NK-92 treated with Interleukin-12 subunit alpha and Interleukin-12 subunit beta, amount 100 ng/mL, for 24 hours (cell line): ENCODE measurements around the gene ARHGEF33.
"Not testable (repeated sequence)": the region's sequence is repeated elsewhere in the genome, so short reads cannot be mapped to it uniquely, and the experiment has no call there.

Experiments
- DNase-seq: peaks from one replicate; lab custom pipeline; 2025; lab: John Stamatoyannopoulos, UW

Gene ARHGEF33

DNA sequence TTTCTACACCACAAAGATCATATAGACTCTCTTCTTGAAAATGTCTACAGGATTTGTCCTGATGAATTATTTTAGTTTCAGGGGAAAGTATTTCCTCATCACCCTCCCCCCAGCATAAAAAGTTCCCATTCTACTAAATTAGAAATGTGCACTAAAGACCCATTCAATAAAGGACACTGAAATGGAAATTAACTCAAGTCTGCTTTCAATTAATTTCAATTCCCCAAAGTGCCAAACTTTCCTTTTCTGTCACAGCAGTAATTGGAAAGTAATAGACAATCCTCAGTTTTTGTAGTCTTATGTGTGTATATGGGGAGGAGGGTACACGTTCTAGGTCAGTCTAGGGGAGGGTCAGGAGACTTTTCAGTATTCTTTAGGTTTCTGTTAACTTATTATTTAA lies 21.5 kb downstream of the ARHGEF33 start:
- no peak for DNase-seq

DNA sequence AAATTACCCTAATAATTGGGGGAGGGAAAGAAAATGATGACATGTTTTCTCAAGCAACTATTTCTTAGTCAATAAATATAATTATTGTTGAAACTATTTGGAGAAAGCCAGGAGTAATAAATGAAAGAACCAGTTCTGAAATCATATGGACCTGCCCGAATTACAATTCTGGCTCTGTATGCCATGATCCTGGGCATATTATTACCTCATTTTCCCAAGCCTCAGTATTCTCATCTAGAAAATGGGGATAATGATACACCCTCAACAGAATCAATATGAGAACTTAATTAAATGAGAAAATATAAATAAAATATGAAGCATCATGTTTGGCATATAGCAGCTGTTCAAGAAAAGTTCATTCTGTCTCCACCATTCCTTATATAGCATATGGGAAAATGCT lies 22.9 kb downstream of the ARHGEF33 start:
- no peak for DNase-seq

DNA sequence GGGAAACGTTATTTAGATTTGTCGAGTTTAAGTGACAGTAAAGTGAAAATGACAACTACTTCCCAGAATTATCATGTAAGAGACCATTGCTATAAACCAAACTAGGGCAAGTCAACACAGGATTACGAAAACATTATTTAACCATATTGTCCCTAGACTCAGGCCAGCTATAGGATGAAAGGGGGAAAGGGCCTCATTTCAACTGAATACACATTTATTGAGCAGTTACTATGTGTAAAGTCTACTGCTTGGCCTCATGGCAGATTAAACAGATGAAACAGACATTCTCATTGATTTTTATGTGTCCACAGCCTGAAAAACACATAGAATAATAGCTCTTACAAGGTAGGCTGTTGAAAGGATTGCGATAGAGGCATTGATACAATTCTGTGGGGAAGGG lies 32.7 kb downstream of the ARHGEF33 start:
- DNase-seq, result no peak

- no peak for DNase-seq
These were observed 33.2 kb downstream of the ARHGEF33 start for GRCh38 chr2:38922902-38923301.

GRCh38 chr2:38925982-38926381 lies 36.3 kb downstream of the ARHGEF33 start:
- DNase-seq, result no peak

DNA sequence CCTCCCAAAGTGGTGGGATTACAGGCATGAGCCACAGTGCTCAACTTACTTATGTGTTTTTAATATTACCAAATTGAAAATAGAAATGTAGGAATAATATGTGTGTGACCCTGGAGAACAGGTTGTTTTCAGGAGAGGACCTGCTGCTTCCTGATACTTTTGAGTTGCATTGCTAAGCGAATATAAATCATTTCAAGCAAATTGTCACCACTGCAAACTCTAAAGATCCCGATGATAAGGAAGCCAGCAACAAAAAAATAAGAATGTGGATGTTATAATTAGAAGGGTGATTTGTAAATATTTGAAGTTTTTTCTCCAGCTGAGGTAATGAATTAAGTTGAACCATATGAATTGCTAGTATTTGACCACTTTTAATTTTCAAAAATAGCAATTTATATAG lies 40.9 kb downstream of the ARHGEF33 start:
- no peak for DNase-seq

- DNase-seq, result no peak
These were observed 42.9 kb downstream of the ARHGEF33 start for GRCh38 chr2:38932586-38932985.

DNA sequence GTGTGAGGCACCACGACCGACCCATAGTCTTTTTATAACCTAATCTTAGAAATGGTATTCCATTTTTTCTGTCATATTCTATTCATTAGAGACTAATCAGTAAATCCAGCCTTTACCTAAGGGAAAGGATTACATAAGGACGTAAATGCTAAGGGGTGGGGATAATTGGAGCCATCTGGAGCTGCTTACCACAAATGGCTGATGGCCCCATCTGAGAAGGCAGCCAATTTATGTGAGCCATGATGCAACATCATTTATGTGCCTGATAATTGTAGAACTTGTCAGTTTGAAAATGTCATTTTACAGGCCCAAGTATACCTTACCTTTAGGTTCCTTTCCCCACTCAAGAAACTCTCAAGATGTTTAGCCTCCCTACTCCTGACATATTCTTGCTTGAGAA lies 44.0 kb downstream of the ARHGEF33 start:
- DNase-seq, result no peak

- no peak for DNase-seq
These were observed 45.1 kb downstream of the ARHGEF33 start for GRCh38 chr2:38934742-38935141.

DNA sequence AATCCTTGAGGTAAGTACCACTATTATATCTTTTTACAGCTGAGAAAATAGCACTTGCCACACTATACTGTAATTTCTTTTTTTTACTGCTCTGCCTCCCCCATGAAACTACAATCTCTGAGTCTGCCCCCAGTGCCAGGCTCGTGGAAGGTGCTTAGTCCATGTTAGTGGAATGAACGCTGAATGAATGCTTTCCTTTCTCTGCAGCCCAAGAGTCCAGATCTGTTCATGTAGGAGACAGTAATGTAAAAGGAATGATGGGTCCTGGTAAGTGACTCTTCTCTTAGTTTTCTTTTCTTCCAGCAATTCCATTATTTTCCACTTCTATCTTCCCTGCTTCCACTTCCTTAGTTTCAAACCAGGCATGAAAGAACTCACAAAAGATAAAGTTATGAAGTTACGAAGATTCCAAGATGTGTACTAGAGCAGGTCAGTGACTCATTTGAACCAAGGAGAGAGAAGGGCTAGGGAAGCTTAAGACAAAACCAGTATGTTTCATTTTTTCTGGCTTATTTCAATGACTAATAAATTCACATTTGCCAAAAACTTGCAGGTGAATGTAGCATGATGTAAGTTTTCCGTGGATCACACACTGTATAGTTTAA lies 46.0 kb downstream of the ARHGEF33 start:
- DNase-seq, result no peak

GRCh38 chr2:38936516-38936915 lies 46.8 kb downstream of the ARHGEF33 start:
- DNase-seq, result not testable (repeated sequence)

DNA sequence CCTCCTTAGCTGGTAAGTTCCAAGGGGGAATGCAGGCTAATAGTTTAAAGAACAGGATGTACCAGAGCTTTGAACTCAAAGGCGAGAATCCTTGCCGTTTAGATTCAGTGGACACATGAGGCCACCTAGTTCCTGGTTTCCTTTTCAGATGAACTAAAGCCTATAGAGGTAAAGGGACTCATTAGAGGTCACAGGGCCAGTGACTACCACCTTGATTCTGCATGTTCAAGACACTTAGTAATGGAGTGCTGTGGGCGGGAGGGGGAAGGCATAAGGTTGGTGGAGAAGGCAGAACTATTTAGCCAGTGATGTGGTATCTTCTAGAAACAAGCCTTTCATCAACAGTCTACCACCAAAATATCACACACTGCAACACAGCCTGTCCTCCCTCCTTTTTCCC lies 47.9 kb downstream of the ARHGEF33 start:
- DNase-seq, result no peak

DNA sequence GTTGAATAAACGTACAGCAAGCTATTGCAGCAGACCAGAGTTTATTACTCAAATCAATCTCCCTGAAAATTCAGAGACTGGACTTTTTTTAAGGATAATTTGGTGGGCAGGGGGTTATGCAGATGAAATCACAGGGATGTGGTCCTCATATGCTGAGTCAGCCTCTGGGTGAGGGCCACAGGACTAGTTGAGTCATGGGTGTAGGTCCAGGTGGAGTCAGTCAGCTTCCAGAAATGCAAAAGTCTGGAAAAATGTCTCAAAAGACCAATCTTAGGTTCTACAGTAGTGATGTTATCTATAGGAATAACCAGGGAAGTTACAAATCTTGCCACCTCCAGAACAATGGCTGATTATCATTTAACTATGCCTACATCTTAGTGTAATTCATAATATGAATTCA lies 51.1 kb downstream of the ARHGEF33 start:
- DNase-seq, result no peak

DNA sequence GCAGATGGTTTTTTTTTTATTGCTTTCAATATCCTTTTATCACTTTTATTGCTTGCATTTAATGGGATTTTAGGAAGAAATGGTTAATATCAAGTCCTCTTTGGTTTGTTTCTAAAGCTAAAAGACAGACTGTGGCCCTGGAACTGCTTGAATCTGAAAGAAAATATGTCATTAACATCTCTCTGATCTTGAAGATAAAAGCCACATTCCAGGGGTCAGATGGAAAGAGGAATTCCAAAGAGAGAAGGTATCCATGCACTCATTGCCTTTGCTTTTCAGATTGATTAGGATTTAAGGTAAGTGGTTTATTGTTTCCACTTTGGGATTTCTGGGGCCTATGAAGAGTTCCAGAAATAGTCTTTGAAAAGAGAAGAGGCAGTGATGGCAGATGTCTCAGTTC lies 54.1 kb downstream of the ARHGEF33 start:
- no peak for DNase-seq

DNA sequence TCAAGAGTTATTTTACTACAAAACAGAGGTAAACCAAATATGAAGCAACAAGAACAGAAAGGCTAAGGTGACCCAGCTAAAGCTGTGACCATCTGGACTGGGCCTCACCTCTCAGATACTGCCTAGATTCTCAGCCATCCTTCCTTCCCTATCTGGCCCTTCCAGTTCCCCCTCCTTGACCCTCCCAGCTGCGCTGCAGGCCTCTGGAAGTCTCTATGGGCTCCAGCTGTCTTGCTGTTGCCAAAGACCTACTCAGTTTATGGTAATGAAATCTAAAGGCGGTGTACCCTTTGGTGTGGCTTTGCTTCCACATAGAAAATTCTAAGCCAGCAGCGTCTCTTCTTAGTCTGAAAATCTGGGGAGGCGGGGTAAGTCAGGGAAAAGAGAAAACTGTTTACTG lies 55.7 kb downstream of the ARHGEF33 start:
- no peak for DNase-seq

- DNase-seq, result no peak
These were observed 56.2 kb downstream of the ARHGEF33 start for GRCh38 chr2:38945911-38946310.

GRCh38 chr2:38947241-38948239 lies 57.9 kb downstream of the ARHGEF33 start:
- peak; percentile 17 for DNase-seq

- DNase-seq, result no peak
These were observed 58.8 kb downstream of the ARHGEF33 start for GRCh38 chr2:38948387-38948882.

- DNase-seq, result no peak
These were observed 59.3 kb downstream of the ARHGEF33 start for GRCh38 chr2:38948995-38949394.

- no peak for DNase-seq
These were observed 62.1 kb downstream of the ARHGEF33 start for GRCh38 chr2:38951766-38952165.

GRCh38 chr2:38957972-38958371 lies 68.3 kb downstream of the ARHGEF33 start:
- no peak for DNase-seq

DNA sequence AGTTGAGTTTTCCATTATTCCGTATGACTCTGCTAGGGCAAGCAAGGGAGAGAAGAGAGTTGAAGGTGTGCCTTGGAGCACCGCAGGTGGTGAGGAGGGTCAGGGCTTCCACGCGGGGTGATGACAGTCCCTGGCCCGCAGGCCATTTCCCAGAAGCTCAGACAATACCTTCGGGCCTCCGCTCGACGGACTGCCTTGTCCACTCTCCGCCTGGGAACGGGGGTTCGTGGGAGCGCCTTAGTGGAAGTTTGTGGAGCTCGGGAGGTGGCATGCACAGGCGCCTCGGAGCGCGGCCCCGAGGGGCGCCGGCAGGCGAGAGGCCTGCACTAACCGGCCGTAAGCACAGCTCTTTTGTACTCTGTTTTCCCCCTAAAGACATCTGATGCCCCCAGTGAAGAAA lies 69.8 kb downstream of the ARHGEF33 start:
- DNase-seq, result no peak

GRCh38 chr2:38959938-38960608 lies 70.4 kb downstream of the ARHGEF33 start:
- no peak for DNase-seq
